Fibroblast of lung (primary cell): ENCODE results near the gene DDX27. TPM values are rescaled to one million over a fixed set of nuclear protein-coding genes. Genes with fewer than 3 reads are reported as not detected.
A peak's percentile ranks its signal among the peaks of the same experiment; 100 is the strongest.

ENCODE experiments used
- DNase-seq, 2 donors: peaks; one replicate each; pipeline versions ENCODE4 v3.0.0 to v3.0.0-alpha.2; 2010; ENCODE audit warnings: low read depth in 2 of 2
- H2AFZ ChIP-seq: 2 replicates; pipeline ENCODE4 v1.5.1; 2012; ENCODE audit warnings: low read length, control low read depth, inconsistent platforms
- H3K27ac ChIP-seq: 2 replicates; pipeline ENCODE4 v1.5.1; 2011; ENCODE audit warnings: low read length, control low read depth; ENCODE audit not compliant: insufficient read depth
- H3K27me3 ChIP-seq: 2 replicates; pipeline ENCODE4 v1.5.1; 2011; ENCODE audit warnings: mild to moderate bottlenecking, low read length; ENCODE audit not compliant: control insufficient read depth, insufficient read depth
- H3K36me3 ChIP-seq: 2 replicates; pipeline ENCODE4 v1.5.1; 2011; ENCODE audit warnings: low read length; ENCODE audit not compliant: control insufficient read depth, insufficient read depth
- H3K4me1 ChIP-seq: 2 replicates; pipeline ENCODE4 v1.5.1; 2011; ENCODE audit warnings: low read length; ENCODE audit not compliant: control insufficient read depth, insufficient read depth; ENCODE audit errors: extremely low read depth
- H3K4me2 ChIP-seq: 2 replicates; pipeline ENCODE4 v1.5.1; 2011; ENCODE audit warnings: low read length, control low read depth; ENCODE audit not compliant: insufficient read depth; ENCODE audit errors: extremely low read depth
- H3K4me3 ChIP-seq, 4 experiments: fragments of 200-600 bp in 1 of 4; sonication (generic) in 1 of 4; replicated peaks in 1 of 4; 2 replicates each; pipeline ENCODE4 v1.5.1; 2011 to 2016; ENCODE audit warnings: low read length in 4 of 4, low read depth in 3 of 4, mild to moderate bottlenecking in 3 of 4, control low read depth in 2 of 4, inconsistent platforms in 1 of 4, mixed read lengths in 1 of 4; ENCODE audit not compliant: insufficient read depth in 1 of 4; ENCODE audit errors: control extremely low read depth in 1 of 4
- H3K79me2 ChIP-seq: 2 replicates; pipeline ENCODE4 v1.5.1; 2012; ENCODE audit warnings: mild to moderate bottlenecking, low read length, inconsistent platforms; ENCODE audit not compliant: control insufficient read depth, insufficient read depth
- H3K9ac ChIP-seq: 2 replicates; pipeline ENCODE4 v1.5.1; 2011; ENCODE audit warnings: mild to moderate bottlenecking, low read length, control low read depth; ENCODE audit not compliant: insufficient read depth
- H3K9me3 ChIP-seq: 2 replicates; pipeline ENCODE4 v1.5.1; 2012; ENCODE audit warnings: low read depth, low read length; ENCODE audit not compliant: control insufficient read depth, insufficient read depth
- H4K20me1 ChIP-seq: 2 replicates; pipeline ENCODE4 v1.5.1; 2011; ENCODE audit warnings: low read length; ENCODE audit not compliant: control insufficient read depth, insufficient read depth; ENCODE audit errors: extremely low read depth
- CTCF ChIP-seq, 2 donors: IDR thresholded peaks in 1 of 2; conservative IDR thresholded peaks in 1 of 2; 1 replicate in 1 of 2; 2 replicates in 1 of 2; pipeline ENCODE4 v1.5.1; 2011 to 2012; ENCODE audit warnings: low read length in 2 of 2, control low read depth in 1 of 2, inconsistent platforms in 1 of 2, low read depth in 1 of 2, mild to moderate bottlenecking in 1 of 2
- EZH2 ChIP-seq: IDR thresholded peaks from 2 replicates; pipeline ENCODE4 v1.5.1; 2012; ENCODE audit warnings: low read length, control low read depth, mild to moderate bottlenecking; ENCODE audit errors: missing control alignments
- polyA plus RNA-seq, 2 donors: library from polyadenylated mRNA; depleted of rRNA in 1 of 2; stranded (reverse) in 1 of 2; unstranded in 1 of 2; fragments of >200 nt; gene quantifications; 2 replicates each; pipeline ENCODE4 v1.2.1, GENCODE V29; 2011 to 2012; ENCODE audit warnings: missing spikeins in 1 of 2
- total RNA-seq: library from RNA; depleted of rRNA; stranded (reverse); fragments of >200 nt; gene quantifications from 2 replicates; pipeline ENCODE4 v1.2.1, GENCODE V29; 2014

The DDX27 gene
- total and polyA plus RNA-seq, 2 donors (not counting 1 experiment from before 2014, with no cell fraction given) = 24.7 to 32.5 TPM

GRCh38 chr20:49268600-49269365, 49.6 kb downstream of the DDX27 start:
- Histone ChIP-seq H3K36me3 (peaks cover 9% of the 10 kb centered on the region), H4K20me1 (peaks cover 3% of the 10 kb centered on the region), H3K27me3 (no peaks in the 10 kb centered on the region), H3K4me3 (peak overlapping the region in 2 of 4 experiments; percentile 34 to 36), H3K27ac (no peak overlapping the region), H3K9ac (no peak overlapping the region), H3K4me1 (peaks cover 7% of the 10 kb centered on the region), H3K4me2 (peak overlapping the region; percentile 23), H2AFZ (no peak overlapping the region), H3K9me3 (no peaks in the 10 kb centered on the region), H3K79me2 (peaks cover 69% of the 10 kb centered on the region)
- no peak for TF ChIP-seq EZH2
- TF ChIP-seq CTCF (conservative IDR thresholded peaks at IDR 0.05 in 1 of 2, IDR thresholded peaks at IDR 0.05 in 1 of 2; ENCODE audit: low read depth in 1 of 2, low read length in 2 of 2) = no peak
- DNase-seq = peak; percentile 70 to 82

- peak in 1 of 2 donors; percentile 46 for DNase-seq
- TF ChIP-seq CTCF (conservative IDR thresholded peaks at IDR 0.05 in 1 of 2, IDR thresholded peaks at IDR 0.05 in 1 of 2; ENCODE audit: low read depth in 1 of 2, low read length in 2 of 2) = no peak
- no peak for TF ChIP-seq EZH2
- Histone ChIP-seq H3K4me1 (peaks cover 7% of the 10 kb centered on the region), H3K27ac (no peak overlapping the region), H3K9ac (no peak overlapping the region), H3K4me3 (peak overlapping the region in 1 of 4 experiments; percentile 18), H4K20me1 (peaks cover 3% of the 10 kb centered on the region), H3K27me3 (no peaks in the 10 kb centered on the region), H3K36me3 (peaks cover 8% of the 10 kb centered on the region), H2AFZ (no peak overlapping the region), H3K79me2 (peaks cover 68% of the 10 kb centered on the region), H3K4me2 (peak overlapping the region; percentile 46), H3K9me3 (no peaks in the 10 kb centered on the region)
Observed at GRCh38 chr20:49270177-49270576, 51.0 kb downstream of the DDX27 start.

- peaks cover 11% of the 10 kb centered on the region for H3K36me3 ChIP-seq
- H3K79me2 ChIP-seq = peaks cover 68% of the 10 kb centered on the region
- peaks cover 10% of the 10 kb centered on the region for H3K4me1 ChIP-seq
- no peaks in the 10 kb centered on the region for H3K9me3 ChIP-seq
- H2AFZ ChIP-seq = no peak overlapping the region
- H3K4me3 ChIP-seq = no peak overlapping the region
- peaks cover 6% of the 10 kb centered on the region for H4K20me1 ChIP-seq
- H3K27me3 ChIP-seq = no peaks in the 10 kb centered on the region
- no peak overlapping the region for H3K4me2 ChIP-seq
- no peak for DNase-seq
- TF ChIP-seq CTCF (conservative IDR thresholded peaks at IDR 0.05 in 1 of 2, IDR thresholded peaks at IDR 0.05 in 1 of 2; ENCODE audit: low read depth in 1 of 2, low read length in 2 of 2) = no peak
- TF ChIP-seq EZH2 = no peak
- H3K27ac ChIP-seq = no peak overlapping the region
- no peak overlapping the region for H3K9ac ChIP-seq
Observed at GRCh38 chr20:49270736-49271135, 51.5 kb downstream of the DDX27 start.
